DMS114 treated with DMSO at 0.1 percent for 48 hours (cell line): ENCODE measurements around the gene ABCC4.

ENCODE experiments used
- DNase-seq: peaks from one replicate; lab custom pipeline; 2025; ENCODE audit not compliant: unreplicated experiment; lab: John Stamatoyannopoulos, UW

ABCC4 gene

GRCh38 chr13:95301183-95301967 is at the start of gene ABCC4:
TSS of gene ABCC4 (minus strand) at chr13:95301451. CDS start at chr13:95301314, 137 bp downstream.
- DNase-seq = peak; percentile 53

- no peak for DNase-seq
Observed at GRCh38 chr13:95349267-95349666, 48.0 kb upstream of the ABCC4 start.

GRCh38 chr13:95343944-95344343 is 42.7 kb upstream of the ABCC4 start:
- no peak for DNase-seq

GRCh38 chr13:95341441-95341840 is 40.2 kb upstream of the ABCC4 start:
- DNase-seq = no peak

GRCh38 chr13:95338905-95339304 is 37.7 kb upstream of the ABCC4 start:
- DNase-seq = no peak

GRCh38 chr13:95337597-95337996 is 36.3 kb upstream of the ABCC4 start:
- DNase-seq = no peak

- no peak for DNase-seq
Observed at GRCh38 chr13:95335667-95336066, 34.4 kb upstream of the ABCC4 start.

GRCh38 chr13:95328386-95328785 is 27.1 kb upstream of the ABCC4 start:
- no peak for DNase-seq

GRCh38 chr13:95327190-95327589 is 25.9 kb upstream of the ABCC4 start:
- DNase-seq = no peak

- no peak for DNase-seq
Observed at GRCh38 chr13:95326695-95327094, 25.4 kb upstream of the ABCC4 start.

- no peak for DNase-seq
Observed at GRCh38 chr13:95325485-95325884, 24.2 kb upstream of the ABCC4 start.

- DNase-seq = no peak
Observed at GRCh38 chr13:95323930-95324662, 22.8 kb upstream of the ABCC4 start.

- DNase-seq = no peak
Observed at GRCh38 chr13:95319551-95320274, 18.5 kb upstream of the ABCC4 start.

- DNase-seq = no peak
Observed at GRCh38 chr13:95317039-95317989, 16.1 kb upstream of the ABCC4 start.

- no peak for DNase-seq
Observed at GRCh38 chr13:95315752-95316151, 14.5 kb upstream of the ABCC4 start.

GRCh38 chr13:95307507-95307906 is 6.3 kb upstream of the ABCC4 start:
- DNase-seq = no peak

GRCh38 chr13:95304453-95304852 is 3.2 kb upstream of the ABCC4 start:
- no peak for DNase-seq

GRCh38 chr13:95301968-95302393 is 730 bp upstream of the ABCC4 start:
- no peak for DNase-seq

- DNase-seq = peak; percentile 26
Observed at GRCh38 chr13:95300625-95301182, 547 bp downstream of the ABCC4 start.

GRCh38 chr13:95298971-95299621 is 2.2 kb downstream of the ABCC4 start:
- DNase-seq = no peak
